SK-N-SH treated with all-trans-retinoic acid at 6 μM for 48 hours (cell line): Measurements from ENCODE around the gene GPR160.

Experiments
- ARNTL ChIP-seq: fragments of 450-650 bp; formaldehyde crosslinking; IDR thresholded peaks from 2 replicates; pipeline ENCODE4 v1.5.0; 2020; ENCODE audit warnings: low read depth, mild to moderate bottlenecking, moderate library complexity, borderline replicate concordance
- BACH2 ChIP-seq: fragments of 250-450 bp; sonication (Bioruptor Pico); IDR thresholded peaks from 2 replicates; pipeline ENCODE4 v1.9.0; 2021; ENCODE audit warnings: mild to moderate bottlenecking, borderline replicate concordance
- CSRNP3 ChIP-seq: fragments of 250-450 bp; sonication (Bioruptor Pico); IDR thresholded peaks from 2 replicates; pipeline ENCODE4 v1.5.1; 2021; ENCODE audit warnings: mild to moderate bottlenecking, moderate library complexity
- GLIS3 ChIP-seq: fragments of 250-450 bp; sonication (Bioruptor Pico); IDR thresholded peaks from 2 replicates; pipeline ENCODE4 v1.5.0; 2020; ENCODE audit warnings: mild to moderate bottlenecking, moderate library complexity
- ISL1 ChIP-seq: fragments of 250-450 bp; sonication (Bioruptor Pico); IDR thresholded peaks from 2 replicates; pipeline ENCODE4 v2.1.2; 2022; ENCODE audit warnings: mild to moderate bottlenecking, moderate library complexity
- OSR1 ChIP-seq: fragments of 250-450 bp; sonication (Bioruptor Pico); IDR thresholded peaks from 2 replicates; pipeline ENCODE4 v1.8.0; 2022; ENCODE audit warnings: moderate library complexity, mild to moderate bottlenecking, inconsistent platforms
- PATZ1 ChIP-seq: fragments of 250-450 bp; sonication (Bioruptor Pico); IDR thresholded peaks from 2 replicates; pipeline ENCODE4 v1.8.0; 2020; ENCODE audit warnings: mild to moderate bottlenecking, moderate library complexity, borderline replicate concordance
- TCF4 ChIP-seq: fragments of 250-450 bp; sonication (Bioruptor Pico); IDR thresholded peaks from 2 replicates; pipeline ENCODE4 v1.8.0; 2021; ENCODE audit warnings: mild to moderate bottlenecking, moderate library complexity, borderline replicate concordance
- TSHZ2 ChIP-seq: fragments of 250-450 bp; sonication (Bioruptor Pico); IDR thresholded peaks from 2 replicates; pipeline ENCODE4 v1.5.0; 2020; ENCODE audit warnings: mild to moderate bottlenecking, moderate library complexity
- ZC3H10 ChIP-seq: fragments of 250-450 bp; sonication (Bioruptor Pico); IDR thresholded peaks from 2 replicates; pipeline ENCODE4 v1.5.1; 2021; ENCODE audit warnings: mild to moderate bottlenecking, moderate library complexity

GRCh38 chr3:170033489-170033888 lies 4.3 kb upstream of the GPR160 start:
- TF ChIP-seq PATZ1 (CRISPR knock-in tag): no peak
- TF ChIP-seq CSRNP3: no peak
- no peak for TF ChIP-seq ISL1
- no peak for TF ChIP-seq ARNTL (CRISPR knock-in tag)
- TF ChIP-seq BACH2: no peak
- no peak for TF ChIP-seq GLIS3 (CRISPR knock-in tag)
- no peak for TF ChIP-seq ZC3H10 (CRISPR knock-in tag)
- TF ChIP-seq TSHZ2 (CRISPR knock-in tag): no peak
- no peak for TF ChIP-seq TCF4 (CRISPR knock-in tag)
- TF ChIP-seq OSR1: no peak
